ENCODE measurements around the gene HNF4A.
A peak's percentile ranks its signal among the peaks of the same experiment; 100 is the strongest.
"Not testable (repeated sequence)": the region's sequence is repeated elsewhere in the genome, so short reads cannot be mapped to it uniquely, and the experiment has no call there.

Gene HNF4A

GRCh38 chr20:44355498-44356352 lies at the start of gene HNF4A:
HNF4A (plus strand) TSS chr20:44355699; CDS start chr20:44355805, 106 bp downstream.
- DNase-seq = no peak

GRCh38 chr20:44306927-44307326 lies 48.6 kb upstream of the HNF4A start:
- DNase-seq = no peak

GRCh38 chr20:44309763-44310663 lies 45.5 kb upstream of the HNF4A start:
- no peak for DNase-seq

- peak; percentile 98 for DNase-seq
These were observed 44.5 kb upstream of the HNF4A start, which contains the start of gene FITM2 for GRCh38 chr20:44310664-44311639. FITM2 (minus strand) TSS chr20:44311202; CDS start chr20:44311148, 54 bp downstream.

- no peak for DNase-seq
These were observed 40.6 kb upstream of the HNF4A start for GRCh38 chr20:44314870-44315269.

- no peak for DNase-seq
These were observed 35.6 kb upstream of the HNF4A start for GRCh38 chr20:44319839-44320422.

GRCh38 chr20:44324343-44324742 lies 31.2 kb upstream of the HNF4A start:
- DNase-seq = no peak

GRCh38 chr20:44326391-44327159 lies 28.9 kb upstream of the HNF4A start:
- DNase-seq = no peak

GRCh38 chr20:44327748-44328147 lies 27.8 kb upstream of the HNF4A start:
- DNase-seq = not testable (repeated sequence)

GRCh38 chr20:44328428-44328827 lies 27.1 kb upstream of the HNF4A start:
- no peak for DNase-seq

GRCh38 chr20:44331201-44331600 lies 24.3 kb upstream of the HNF4A start:
- DNase-seq = no peak

GRCh38 chr20:44334306-44334705 lies 21.2 kb upstream of the HNF4A start:
- DNase-seq = no peak

GRCh38 chr20:44334709-44335108 lies 20.8 kb upstream of the HNF4A start:
- no peak for DNase-seq

- no peak for DNase-seq
These were observed 19.8 kb upstream of the HNF4A start for GRCh38 chr20:44335675-44336074.

- DNase-seq = no peak
These were observed 19.4 kb upstream of the HNF4A start for GRCh38 chr20:44336086-44336485.

- DNase-seq = no peak
These were observed 18.6 kb upstream of the HNF4A start, which contains the start of gene R3HDML for GRCh38 chr20:44336725-44337380. R3HDML (plus strand) TSS chr20:44337043; CDS start chr20:44337158, 115 bp downstream.

GRCh38 chr20:44342248-44342647 lies 13.3 kb upstream of the HNF4A start:
- no peak for DNase-seq

GRCh38 chr20:44343162-44343675 lies 12.3 kb upstream of the HNF4A start:
- no peak for DNase-seq

- no peak for DNase-seq
These were observed 10.8 kb upstream of the HNF4A start for GRCh38 chr20:44344723-44345122.

GRCh38 chr20:44345147-44345546 lies 10.4 kb upstream of the HNF4A start:
- DNase-seq = no peak
